Chondrocyte (in vitro differentiated cells): ENCODE data around the gene NUDT1. TPM values are rescaled to one million over a fixed set of nuclear protein-coding genes. Genes with fewer than 3 reads are reported as not detected.

ENCODE experiments used
- DNase-seq: peaks from one replicate; pipeline ENCODE4 v3.0.0; 2021; ENCODE audit warnings: mixed read lengths, low spot score
- H3K27ac Mint-ChIP-seq: one replicate; pipeline ENCODE4 v1.8.0; 2021; ENCODE audit warnings: mild to moderate bottlenecking, moderate library complexity, mixed read lengths; ENCODE audit not compliant: unreplicated experiment
- H3K27me3 Mint-ChIP-seq: 2 replicates; pipeline ENCODE4 v1.8.0; 2021; ENCODE audit warnings: low read depth, mixed read lengths
- H3K36me3 Mint-ChIP-seq: 2 replicates; pipeline ENCODE4 v1.8.0; 2021; ENCODE audit warnings: low read depth, mixed read lengths
- H3K4me1 Mint-ChIP-seq: 2 replicates; pipeline ENCODE4 v1.8.0; 2021; ENCODE audit warnings: low read depth, mild to moderate bottlenecking, mixed read lengths
- H3K4me3 Mint-ChIP-seq: one replicate; pipeline ENCODE4 v1.8.0; 2021; ENCODE audit warnings: mild to moderate bottlenecking, moderate library complexity, mixed read lengths; ENCODE audit not compliant: unreplicated experiment
- H3K9me3 Mint-ChIP-seq: 2 replicates; pipeline ENCODE4 v1.8.0; 2021; ENCODE audit warnings: low read depth, mixed read lengths
- CTCF ChIP-seq: fragments of 200-600 bp; sonication (generic); IDR thresholded peaks from 2 replicates; pipeline ENCODE4 v1.5.0; 2021; ENCODE audit warnings: antibody characterized with exemption, mild to moderate bottlenecking, moderate library complexity
- total RNA-seq: library from RNA; stranded (reverse); gene quantifications from 3 replicates; pipeline ENCODE4 v1.2.1, GENCODE V29; 2021

The NUDT1 gene
- total RNA-seq, 1 donor from 2014 or later: 9.5 TPM

DNA sequence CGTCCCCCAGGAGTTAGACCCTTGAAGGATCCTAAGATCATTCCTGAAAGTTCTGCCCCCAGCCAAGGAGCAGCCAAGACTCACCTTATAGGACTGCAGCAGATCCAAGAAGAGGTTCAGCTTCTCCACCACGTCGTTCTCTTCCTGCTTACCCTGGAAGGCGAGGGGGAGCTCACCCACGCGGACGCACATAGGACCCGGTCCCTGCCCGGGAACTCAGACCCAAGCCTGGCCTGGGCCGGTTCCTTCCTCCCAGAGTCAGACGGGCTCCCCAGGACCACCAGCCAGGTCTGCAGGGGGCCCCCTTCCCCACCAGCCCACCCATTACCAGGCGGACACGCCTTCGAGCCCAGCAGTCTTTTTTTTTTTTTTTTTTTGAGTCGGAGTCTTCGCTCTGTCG lies 15.6 kb downstream of the NUDT1 start:
- no peak overlapping the region for H3K4me3 Mint-ChIP-seq

DNA sequence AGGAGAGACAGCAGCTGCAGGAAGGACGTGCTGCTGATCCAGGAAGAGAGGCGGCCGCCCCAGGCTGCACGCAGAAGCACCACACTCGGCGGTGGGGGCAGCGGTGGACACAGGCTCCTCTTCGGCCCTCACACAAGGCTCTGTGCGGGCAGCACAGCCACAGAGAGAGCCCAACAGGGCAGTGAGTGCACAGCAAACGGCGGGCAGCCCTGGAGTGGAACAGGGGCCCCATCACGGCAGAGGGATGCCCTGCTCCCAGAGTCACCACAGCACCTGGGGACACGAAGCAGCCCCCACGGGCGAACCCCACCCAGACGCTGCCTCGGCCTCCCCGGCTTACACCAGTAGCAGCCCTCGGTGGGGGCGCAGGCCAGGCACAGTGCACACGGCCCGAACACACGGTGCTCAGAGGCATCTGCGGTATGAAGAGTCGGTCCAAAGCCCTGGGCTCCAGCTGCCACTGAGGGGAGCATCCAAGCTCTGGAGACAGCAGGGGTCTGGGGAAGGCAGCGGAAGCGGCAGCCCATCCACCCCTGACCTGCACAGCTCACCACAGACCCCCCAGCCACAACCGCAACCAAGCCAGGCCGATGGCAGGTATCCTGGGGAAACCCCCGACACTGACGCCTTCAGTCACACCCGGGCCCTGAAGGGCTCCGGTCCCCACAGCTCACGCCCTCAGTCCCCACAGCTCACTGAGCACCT lies 16.8 kb downstream of the NUDT1 start:
- Mint-ChIP-seq H3K9me3 (no peaks in the 10 kb centered on the region), H3K27me3 (no peaks in the 10 kb centered on the region), H3K36me3 (peaks cover 13% of the 10 kb centered on the region), H3K4me3 (no peak overlapping the region), H3K27ac (no peak overlapping the region), H3K4me1 (no peaks in the 10 kb centered on the region)
- no peak for DNase-seq
- no peak for TF ChIP-seq CTCF

More for the DNA sequence above, 15.6 kb downstream of the NUDT1 start:
- H3K9me3 Mint-ChIP-seq: no peaks in the 10 kb centered on the region
- DNase-seq: no peak
- no peaks in the 10 kb centered on the region for H3K27me3 Mint-ChIP-seq
- TF ChIP-seq CTCF: no peak
- H3K36me3 Mint-ChIP-seq: peaks cover 13% of the 10 kb centered on the region
- H3K27ac Mint-ChIP-seq: no peak overlapping the region
- no peaks in the 10 kb centered on the region for H3K4me1 Mint-ChIP-seq

- TF ChIP-seq CTCF: no peak
- Mint-ChIP-seq H3K4me1 (no peaks in the 10 kb centered on the region), H3K4me3 (no peak overlapping the region), H3K27ac (no peak overlapping the region), H3K36me3 (peaks cover 18% of the 10 kb centered on the region), H3K27me3 (no peaks in the 10 kb centered on the region), H3K9me3 (no peaks in the 10 kb centered on the region)
- no peak for DNase-seq
Measured at GRCh38 chr7:2259480-2259879, 17.5 kb downstream of the NUDT1 start.

GRCh38 chr7:2260820-2261219 lies 18.8 kb downstream of the NUDT1 start:
- no peaks in the 10 kb centered on the region for H3K4me1 Mint-ChIP-seq
- no peak for DNase-seq
- peaks cover 14% of the 10 kb centered on the region for H3K36me3 Mint-ChIP-seq
- no peak overlapping the region for H3K4me3 Mint-ChIP-seq
- H3K27ac Mint-ChIP-seq: peak overlapping the region; percentile 36
- no peaks in the 10 kb centered on the region for H3K9me3 Mint-ChIP-seq
- no peaks in the 10 kb centered on the region for H3K27me3 Mint-ChIP-seq
- TF ChIP-seq CTCF: no peak

- no peaks in the 10 kb centered on the region for H3K9me3 Mint-ChIP-seq
- TF ChIP-seq CTCF: no peak
- H3K27ac Mint-ChIP-seq: no peak overlapping the region
- H3K36me3 Mint-ChIP-seq: peaks cover 12% of the 10 kb centered on the region
- H3K4me1 Mint-ChIP-seq: no peaks in the 10 kb centered on the region
- H3K27me3 Mint-ChIP-seq: no peaks in the 10 kb centered on the region
- no peak overlapping the region for H3K4me3 Mint-ChIP-seq
- DNase-seq: no peak
Measured at GRCh38 chr7:2261611-2262010, 19.6 kb downstream of the NUDT1 start.
